Measurements from ENCODE around the gene RIPOR1.
A peak's percentile ranks its signal among the peaks of the same experiment; 100 is the strongest.

RIPOR1 gene

DNA sequence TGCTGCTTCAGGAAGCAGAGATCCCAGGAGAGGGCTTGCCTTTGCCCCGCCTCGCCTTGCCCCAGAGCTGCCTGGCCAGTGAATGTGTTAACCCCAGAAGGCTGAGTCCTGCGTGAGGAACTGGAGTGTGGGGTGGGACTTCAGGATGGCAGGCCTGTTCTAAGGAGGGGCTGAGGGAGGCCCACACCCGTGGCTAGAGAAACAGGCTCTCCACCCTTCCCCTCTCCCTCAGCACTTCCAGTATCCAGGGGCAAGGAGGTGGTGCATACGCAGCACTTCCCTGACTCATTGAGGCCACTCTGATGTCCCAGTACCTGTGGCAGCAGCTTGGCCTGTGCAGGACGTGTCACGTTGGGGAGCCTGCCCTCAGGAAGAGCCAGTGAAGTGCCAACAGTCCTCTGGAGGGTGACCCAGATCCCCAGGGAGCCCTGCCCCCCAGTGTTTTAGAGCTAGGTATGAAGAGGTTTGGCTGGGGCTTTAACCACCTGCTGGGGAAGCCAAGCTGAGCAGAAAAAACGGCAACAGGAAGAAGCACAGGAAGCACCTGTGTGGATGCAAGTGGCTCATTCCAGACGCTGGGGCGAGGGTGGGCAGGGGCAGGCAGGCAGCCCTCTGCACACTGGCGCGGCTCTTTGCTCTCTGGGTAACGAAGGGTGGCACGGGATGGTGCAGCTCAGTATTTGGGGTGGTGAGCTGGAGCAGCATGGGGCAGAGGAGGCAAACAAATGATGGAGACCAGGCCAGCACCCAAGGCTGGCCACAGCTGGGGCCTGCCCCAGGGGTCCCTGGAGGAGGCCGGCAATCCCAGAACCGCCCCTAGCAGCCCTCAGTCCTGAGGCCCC is 19.0 kb downstream of the RIPOR1 start:
- Histone ChIP-seq H3K36me3 (ENCODE audit: control insufficient read depth, low read length) (peaks cover 74% of the 10 kb centered on the region), H3K4me1 (ENCODE audit: control insufficient read depth, low read length) (peaks cover 99% of the 10 kb centered on the region), H4K20me1 (ENCODE audit: control insufficient read depth, insufficient read depth, low read depth, low read length) (no peaks in the 10 kb centered on the region), H3K9me2 (replicated peaks; ENCODE audit: control insufficient read depth, low read length) (no peaks in the 10 kb centered on the region), H3K4me2 (ENCODE audit: low read length) (peak overlapping the region; percentile 94), H3F3A (ENCODE audit: control insufficient read depth, insufficient read depth) (peaks cover 34% of the 10 kb centered on the region), H3K4me3 (ENCODE audit: low read length) (peak overlapping the region; percentile 78), H3K27me3 (ENCODE audit: control insufficient read depth, low read length) (no peaks in the 10 kb centered on the region), H3K27ac (ENCODE audit: low read depth, low read length) (peak overlapping the region; percentile 99), H3K79me2 (ENCODE audit: control insufficient read depth, low read length) (peaks cover 49% of the 10 kb centered on the region), H3K9me3 (ENCODE audit: control insufficient read depth, insufficient read depth, low read length) (no peaks in the 10 kb centered on the region)
- TF ChIP-seq EZH2phosphoT487 (IDR thresholded peaks at IDR 0.05; ENCODE audit: borderline replicate concordance, low read length) = no peak
- TF ChIP-seq, protein P1, sequence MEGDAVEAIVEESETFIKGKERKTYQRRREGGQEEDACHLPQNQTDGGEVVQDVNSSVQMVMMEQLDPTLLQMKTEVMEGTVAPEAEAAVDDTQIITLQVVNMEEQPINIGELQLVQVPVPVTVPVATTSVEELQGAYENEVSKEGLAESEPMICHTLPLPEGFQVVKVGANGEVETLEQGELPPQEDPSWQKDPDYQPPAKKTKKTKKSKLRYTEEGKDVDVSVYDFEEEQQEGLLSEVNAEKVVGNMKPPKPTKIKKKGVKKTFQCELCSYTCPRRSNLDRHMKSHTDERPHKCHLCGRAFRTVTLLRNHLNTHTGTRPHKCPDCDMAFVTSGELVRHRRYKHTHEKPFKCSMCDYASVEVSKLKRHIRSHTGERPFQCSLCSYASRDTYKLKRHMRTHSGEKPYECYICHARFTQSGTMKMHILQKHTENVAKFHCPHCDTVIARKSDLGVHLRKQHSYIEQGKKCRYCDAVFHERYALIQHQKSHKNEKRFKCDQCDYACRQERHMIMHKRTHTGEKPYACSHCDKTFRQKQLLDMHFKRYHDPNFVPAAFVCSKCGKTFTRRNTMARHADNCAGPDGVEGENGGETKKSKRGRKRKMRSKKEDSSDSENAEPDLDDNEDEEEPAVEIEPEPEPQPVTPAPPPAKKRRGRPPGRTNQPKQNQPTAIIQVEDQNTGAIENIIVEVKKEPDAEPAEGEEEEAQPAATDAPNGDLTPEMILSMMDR (IDR thresholded peaks at IDR 0.05; ENCODE audit: low read depth, low read length, poor library complexity, severe bottlenecking) = no peak

DNA sequence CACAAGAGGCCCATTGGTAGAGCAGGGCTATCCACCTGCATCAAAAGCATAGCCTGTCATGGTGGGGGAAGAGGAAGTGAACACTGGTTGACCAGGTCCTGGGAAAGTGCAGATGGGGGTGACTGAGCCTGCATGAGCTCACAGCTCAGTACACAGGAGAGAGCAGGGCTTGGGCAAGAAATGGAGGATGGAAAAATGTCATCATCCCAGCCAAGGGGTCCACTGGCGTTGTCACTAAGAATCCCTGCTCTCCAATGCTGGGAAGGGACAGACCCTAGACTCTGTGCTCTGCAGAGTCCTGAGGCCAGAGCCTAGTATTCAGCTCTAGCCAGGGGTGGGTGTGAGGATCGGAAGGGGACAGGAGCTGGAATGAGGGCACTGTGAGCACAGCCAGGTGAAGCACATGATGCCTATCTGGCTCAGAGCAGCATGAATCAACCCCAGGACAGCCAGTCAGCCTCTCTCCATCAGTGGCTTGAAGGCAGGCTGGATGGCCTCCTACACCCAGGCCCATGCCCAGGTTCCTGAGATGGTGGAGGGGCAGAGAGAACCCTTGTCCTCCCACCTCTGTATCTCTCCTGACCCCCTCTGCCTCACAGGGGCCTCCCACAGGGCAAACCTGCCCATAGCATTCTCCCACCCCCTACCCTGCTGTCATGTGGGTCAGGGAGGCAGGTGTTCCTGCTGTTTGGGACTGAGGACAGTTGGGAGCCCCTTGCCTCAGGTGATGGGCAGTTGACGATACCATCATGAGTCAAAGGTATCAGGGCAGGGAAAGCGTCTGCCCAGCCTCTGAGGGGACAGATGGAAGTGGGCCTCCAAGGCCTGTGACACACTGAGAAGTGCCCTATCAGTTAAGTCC is 19.9 kb downstream of the RIPOR1 start:
- Histone ChIP-seq H3K36me3 (ENCODE audit: control insufficient read depth, low read length) (peaks cover 75% of the 10 kb centered on the region), H3K27me3 (ENCODE audit: control insufficient read depth, low read length) (no peaks in the 10 kb centered on the region), H3K9me2 (replicated peaks; ENCODE audit: control insufficient read depth, low read length) (no peaks in the 10 kb centered on the region), H3K27ac (ENCODE audit: low read depth, low read length) (peak overlapping the region; percentile 99), H3K4me1 (ENCODE audit: control insufficient read depth, low read length) (peaks cover 99% of the 10 kb centered on the region), H3K4me3 (ENCODE audit: low read length) (peak overlapping the region; percentile 78), H3K4me2 (ENCODE audit: low read length) (peak overlapping the region; percentile 94), H3F3A (ENCODE audit: control insufficient read depth, insufficient read depth) (peaks cover 41% of the 10 kb centered on the region), H4K20me1 (ENCODE audit: control insufficient read depth, insufficient read depth, low read depth, low read length) (no peaks in the 10 kb centered on the region), H3K79me2 (ENCODE audit: control insufficient read depth, low read length) (peaks cover 58% of the 10 kb centered on the region), H3K9me3 (ENCODE audit: control insufficient read depth, insufficient read depth, low read length) (no peaks in the 10 kb centered on the region)
- TF ChIP-seq, protein P1 (IDR thresholded peaks at IDR 0.05; ENCODE audit: low read depth, low read length, poor library complexity, severe bottlenecking) = no peak
- no peak for TF ChIP-seq EZH2phosphoT487 (IDR thresholded peaks at IDR 0.05; ENCODE audit: borderline replicate concordance, low read length)

DNA sequence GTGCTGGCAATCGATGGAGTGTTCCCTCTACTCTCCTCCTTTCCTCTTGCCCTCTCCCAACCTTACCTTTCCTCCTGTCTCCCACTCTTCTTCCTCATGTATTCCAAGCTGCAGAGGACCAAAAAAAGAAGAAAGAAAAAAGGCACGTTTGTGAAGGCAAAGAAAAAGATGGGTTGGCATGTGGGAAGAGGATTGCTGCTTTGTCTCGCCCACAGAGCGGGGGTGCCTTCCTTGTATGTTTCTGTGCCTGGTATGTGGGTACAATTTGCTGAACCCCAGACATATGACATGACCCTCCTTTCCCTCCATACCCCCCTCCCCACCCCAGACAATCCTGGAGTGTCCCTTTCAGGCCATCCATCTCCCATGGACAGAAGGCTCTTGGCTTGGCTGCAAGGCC is 20.6 kb downstream of the RIPOR1 start:
- no peaks in the 10 kb centered on the region for H3K9me2 ChIP-seq (replicated peaks; ENCODE audit: control insufficient read depth, low read length)

More for the DNA sequence above, 20.6 kb downstream of the RIPOR1 start:
- peaks cover 80% of the 10 kb centered on the region for H3K36me3 ChIP-seq (ENCODE audit: control insufficient read depth, low read length)
- no peaks in the 10 kb centered on the region for H4K20me1 ChIP-seq (ENCODE audit: control insufficient read depth, insufficient read depth, low read depth, low read length)
- H3K27ac ChIP-seq (ENCODE audit: low read depth, low read length) = peak overlapping the region; percentile 99
- peak overlapping the region; percentile 94 for H3K4me2 ChIP-seq (ENCODE audit: low read length)
- TF ChIP-seq, protein P1 (IDR thresholded peaks at IDR 0.05; ENCODE audit: low read depth, low read length, poor library complexity, severe bottlenecking) = no peak
- no peak for TF ChIP-seq EZH2phosphoT487 (IDR thresholded peaks at IDR 0.05; ENCODE audit: borderline replicate concordance, low read length)
- no peaks in the 10 kb centered on the region for H3K9me3 ChIP-seq (ENCODE audit: control insufficient read depth, insufficient read depth, low read length)
- H3F3A ChIP-seq (ENCODE audit: control insufficient read depth, insufficient read depth) = peaks cover 41% of the 10 kb centered on the region
- H3K4me3 ChIP-seq (ENCODE audit: low read length) = peak overlapping the region; percentile 78
- peaks cover 100% of the 10 kb centered on the region for H3K4me1 ChIP-seq (ENCODE audit: control insufficient read depth, low read length)
- peaks cover 64% of the 10 kb centered on the region for H3K79me2 ChIP-seq (ENCODE audit: control insufficient read depth, low read length)
- H3K27me3 ChIP-seq (ENCODE audit: control insufficient read depth, low read length) = no peaks in the 10 kb centered on the region
